H1 (cell line): ENCODE results near the gene NKAIN2. TPM values are rescaled to one million over a fixed set of nuclear protein-coding genes. Genes with fewer than 3 reads are reported as not detected.

Source experiments
- NANOG ChIP-seq: IDR thresholded peaks from 2 replicates; pipeline ENCODE4 v1.6.1; 2011; ENCODE audit warnings: low read length, low read depth, mild to moderate bottlenecking, inconsistent platforms; ENCODE audit not compliant: insufficient read depth, poor library complexity, severe bottlenecking
- SP2 ChIP-seq: IDR thresholded peaks from 2 replicates; pipeline ENCODE4 v1.6.1; 2012; ENCODE audit warnings: mild to moderate bottlenecking, low read length, inconsistent platforms
- ZNF274 ChIP-seq: IDR thresholded peaks from 2 replicates; pipeline ENCODE4 v1.7.0; 2012; ENCODE audit warnings: low read length, borderline replicate concordance; ENCODE audit errors: extremely low read depth
- polyA plus RNA-seq, 7 experiments: library from polyadenylated mRNA; depleted of rRNA in 3 of 7; stranded (reverse) in 5 of 7; unstranded in 2 of 7; fragments of >200 nt in 5 of 7; fragments of 200-250 nt in 2 of 7; gene quantifications; 1 replicate in 5 of 7; 2 replicates in 1 of 7; 4 replicates in 1 of 7; pipeline versions ENCODE4 v1.2.1 to v1.2.3, GENCODE V29; 2011 to 2013; ENCODE audit warnings: missing spikeins in 2 of 7, mixed read lengths in 2 of 7
- total RNA-seq: library from RNA; stranded (reverse); fragmentation: NEBNext Ultra II Directional; extraction: Animal tissue kit (Norgen Biotek cat#: 25700); gene quantifications from 2 replicates; pipeline ENCODE4 v1.2.1, GENCODE V29; 2021
- TF ChIP-seq, protein P1 (sequence below): fragments of 300-600 bp; sonication (generic); IDR thresholded peaks from 2 replicates; pipeline ENCODE4 v1.7.1; 2012; ENCODE audit warnings: low read length, moderate library complexity, mild to moderate bottlenecking, inconsistent platforms; ENCODE audit not compliant: insufficient replicate concordance

NKAIN2 gene
- total and polyA plus RNA-seq, 2 of the 8 experiments (the other 6 are each of a cell fraction or from before 2014, with no cell fraction given), result 0.20 to 0.34 TPM

DNA sequence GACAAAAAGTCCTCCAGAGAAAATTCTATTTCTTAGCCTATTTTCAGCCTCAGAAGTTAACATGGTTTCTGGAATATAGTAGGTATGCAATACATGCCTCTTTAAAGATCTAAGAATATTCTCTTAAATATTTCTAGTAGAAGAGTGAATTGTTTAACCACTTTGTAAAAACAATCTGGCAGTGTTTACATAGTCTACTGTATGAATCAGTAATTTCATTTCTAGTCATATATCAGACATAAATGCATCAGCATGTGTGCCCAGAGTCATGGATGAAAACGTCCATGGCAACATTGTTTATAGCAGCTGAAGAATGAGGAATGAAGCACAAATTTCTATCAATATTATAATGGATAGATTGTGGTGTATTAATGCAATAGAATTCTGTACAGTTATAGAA is 124.9 kb downstream of the NKAIN2 start (continued):
- TF ChIP-seq, protein P1, sequence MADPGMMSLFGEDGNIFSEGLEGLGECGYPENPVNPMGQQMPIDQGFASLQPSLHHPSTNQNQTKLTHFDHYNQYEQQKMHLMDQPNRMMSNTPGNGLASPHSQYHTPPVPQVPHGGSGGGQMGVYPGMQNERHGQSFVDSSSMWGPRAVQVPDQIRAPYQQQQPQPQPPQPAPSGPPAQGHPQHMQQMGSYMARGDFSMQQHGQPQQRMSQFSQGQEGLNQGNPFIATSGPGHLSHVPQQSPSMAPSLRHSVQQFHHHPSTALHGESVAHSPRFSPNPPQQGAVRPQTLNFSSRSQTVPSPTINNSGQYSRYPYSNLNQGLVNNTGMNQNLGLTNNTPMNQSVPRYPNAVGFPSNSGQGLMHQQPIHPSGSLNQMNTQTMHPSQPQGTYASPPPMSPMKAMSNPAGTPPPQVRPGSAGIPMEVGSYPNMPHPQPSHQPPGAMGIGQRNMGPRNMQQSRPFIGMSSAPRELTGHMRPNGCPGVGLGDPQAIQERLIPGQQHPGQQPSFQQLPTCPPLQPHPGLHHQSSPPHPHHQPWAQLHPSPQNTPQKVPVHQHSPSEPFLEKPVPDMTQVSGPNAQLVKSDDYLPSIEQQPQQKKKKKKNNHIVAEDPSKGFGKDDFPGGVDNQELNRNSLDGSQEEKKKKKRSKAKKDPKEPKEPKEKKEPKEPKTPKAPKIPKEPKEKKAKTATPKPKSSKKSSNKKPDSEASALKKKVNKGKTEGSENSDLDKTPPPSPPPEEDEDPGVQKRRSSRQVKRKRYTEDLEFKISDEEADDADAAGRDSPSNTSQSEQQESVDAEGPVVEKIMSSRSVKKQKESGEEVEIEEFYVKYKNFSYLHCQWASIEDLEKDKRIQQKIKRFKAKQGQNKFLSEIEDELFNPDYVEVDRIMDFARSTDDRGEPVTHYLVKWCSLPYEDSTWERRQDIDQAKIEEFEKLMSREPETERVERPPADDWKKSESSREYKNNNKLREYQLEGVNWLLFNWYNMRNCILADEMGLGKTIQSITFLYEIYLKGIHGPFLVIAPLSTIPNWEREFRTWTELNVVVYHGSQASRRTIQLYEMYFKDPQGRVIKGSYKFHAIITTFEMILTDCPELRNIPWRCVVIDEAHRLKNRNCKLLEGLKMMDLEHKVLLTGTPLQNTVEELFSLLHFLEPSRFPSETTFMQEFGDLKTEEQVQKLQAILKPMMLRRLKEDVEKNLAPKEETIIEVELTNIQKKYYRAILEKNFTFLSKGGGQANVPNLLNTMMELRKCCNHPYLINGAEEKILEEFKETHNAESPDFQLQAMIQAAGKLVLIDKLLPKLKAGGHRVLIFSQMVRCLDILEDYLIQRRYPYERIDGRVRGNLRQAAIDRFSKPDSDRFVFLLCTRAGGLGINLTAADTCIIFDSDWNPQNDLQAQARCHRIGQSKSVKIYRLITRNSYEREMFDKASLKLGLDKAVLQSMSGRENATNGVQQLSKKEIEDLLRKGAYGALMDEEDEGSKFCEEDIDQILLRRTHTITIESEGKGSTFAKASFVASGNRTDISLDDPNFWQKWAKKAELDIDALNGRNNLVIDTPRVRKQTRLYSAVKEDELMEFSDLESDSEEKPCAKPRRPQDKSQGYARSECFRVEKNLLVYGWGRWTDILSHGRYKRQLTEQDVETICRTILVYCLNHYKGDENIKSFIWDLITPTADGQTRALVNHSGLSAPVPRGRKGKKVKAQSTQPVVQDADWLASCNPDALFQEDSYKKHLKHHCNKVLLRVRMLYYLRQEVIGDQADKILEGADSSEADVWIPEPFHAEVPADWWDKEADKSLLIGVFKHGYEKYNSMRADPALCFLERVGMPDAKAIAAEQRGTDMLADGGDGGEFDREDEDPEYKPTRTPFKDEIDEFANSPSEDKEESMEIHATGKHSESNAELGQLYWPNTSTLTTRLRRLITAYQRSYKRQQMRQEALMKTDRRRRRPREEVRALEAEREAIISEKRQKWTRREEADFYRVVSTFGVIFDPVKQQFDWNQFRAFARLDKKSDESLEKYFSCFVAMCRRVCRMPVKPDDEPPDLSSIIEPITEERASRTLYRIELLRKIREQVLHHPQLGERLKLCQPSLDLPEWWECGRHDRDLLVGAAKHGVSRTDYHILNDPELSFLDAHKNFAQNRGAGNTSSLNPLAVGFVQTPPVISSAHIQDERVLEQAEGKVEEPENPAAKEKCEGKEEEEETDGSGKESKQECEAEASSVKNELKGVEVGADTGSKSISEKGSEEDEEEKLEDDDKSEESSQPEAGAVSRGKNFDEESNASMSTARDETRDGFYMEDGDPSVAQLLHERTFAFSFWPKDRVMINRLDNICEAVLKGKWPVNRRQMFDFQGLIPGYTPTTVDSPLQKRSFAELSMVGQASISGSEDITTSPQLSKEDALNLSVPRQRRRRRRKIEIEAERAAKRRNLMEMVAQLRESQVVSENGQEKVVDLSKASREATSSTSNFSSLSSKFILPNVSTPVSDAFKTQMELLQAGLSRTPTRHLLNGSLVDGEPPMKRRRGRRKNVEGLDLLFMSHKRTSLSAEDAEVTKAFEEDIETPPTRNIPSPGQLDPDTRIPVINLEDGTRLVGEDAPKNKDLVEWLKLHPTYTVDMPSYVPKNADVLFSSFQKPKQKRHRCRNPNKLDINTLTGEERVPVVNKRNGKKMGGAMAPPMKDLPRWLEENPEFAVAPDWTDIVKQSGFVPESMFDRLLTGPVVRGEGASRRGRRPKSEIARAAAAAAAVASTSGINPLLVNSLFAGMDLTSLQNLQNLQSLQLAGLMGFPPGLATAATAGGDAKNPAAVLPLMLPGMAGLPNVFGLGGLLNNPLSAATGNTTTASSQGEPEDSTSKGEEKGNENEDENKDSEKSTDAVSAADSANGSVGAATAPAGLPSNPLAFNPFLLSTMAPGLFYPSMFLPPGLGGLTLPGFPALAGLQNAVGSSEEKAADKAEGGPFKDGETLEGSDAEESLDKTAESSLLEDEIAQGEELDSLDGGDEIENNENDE, result no peak
- no peak for TF ChIP-seq SP2
- TF ChIP-seq ZNF274, result no peak
- TF ChIP-seq NANOG, result no peak
